ENCODE results near the gene PIGU. TPM values are rescaled to one million over a fixed set of nuclear protein-coding genes. Genes with fewer than 3 reads are reported as not detected.

The PIGU gene
- total and polyA plus RNA-seq, 2 donors (not counting 3 experiments of a cell fraction or from before 2014, with no cell fraction given) = 20.3 to 81.8 TPM

DNA sequence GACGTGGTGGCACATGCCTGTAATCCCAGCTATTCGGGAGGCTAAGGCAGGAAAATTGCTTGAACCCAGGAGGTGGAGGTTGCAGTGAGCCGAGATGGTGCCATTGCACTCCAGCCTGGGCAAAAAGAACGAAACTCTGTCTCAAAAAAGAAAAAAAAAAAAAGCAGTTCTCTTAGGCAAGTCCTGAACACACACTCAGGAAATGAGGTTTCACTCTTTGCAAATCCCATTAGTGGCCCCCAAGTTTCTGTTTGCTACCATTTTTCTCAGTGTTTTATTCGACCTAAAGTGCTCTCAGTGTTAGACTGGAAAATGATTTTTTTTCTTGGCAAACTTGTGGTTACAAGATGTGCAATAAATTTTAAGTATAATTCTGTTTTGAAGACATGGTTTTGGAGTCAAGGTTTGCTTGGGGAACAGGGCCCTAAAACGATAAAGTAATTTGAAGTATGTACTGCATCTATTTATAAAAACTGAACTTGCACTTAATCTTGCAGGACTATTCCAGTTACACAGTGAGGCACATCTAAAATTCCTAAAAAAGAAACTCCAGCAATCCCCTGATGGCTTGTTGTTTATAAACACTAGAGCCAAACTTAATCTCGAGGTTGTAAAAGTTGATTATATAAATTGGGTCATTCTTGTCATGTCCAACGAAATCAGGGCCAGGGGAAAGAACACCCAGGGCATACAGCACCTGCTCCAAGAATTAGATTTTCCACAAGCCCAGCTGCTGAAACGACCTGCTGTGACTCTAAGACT lies 75.8 kb downstream of the PIGU start:
- no peaks in the 10 kb centered on the region for H3K9me1 ChIP-seq (replicated peaks; ENCODE audit: control insufficient read depth, extremely low read depth, insufficient read depth, low read length)
- no peaks in the 10 kb centered on the region for H3K9me3 ChIP-seq (replicated peaks; ENCODE audit: control insufficient read depth, insufficient read depth, low read length)
- CTCF ChIA-PET = no interaction called here
- H3K9ac ChIP-seq (replicated peaks; ENCODE audit: extremely low read depth, insufficient read depth, low read length) = no peak overlapping the region
- no peaks in the 10 kb centered on the region for H3K27me3 ChIP-seq (ENCODE audit: control insufficient read depth in 2 of 2, insufficient read depth in 2 of 2, low read length in 2 of 2)
- FAIRE-seq (no peak), DNase-seq (ENCODE audit: low read depth, low spot score) (no peak)
- POLR2A ChIA-PET = no interaction called here
- peaks cover 9% of the 10 kb centered on the region for H3K4me1 ChIP-seq (ENCODE audit: control insufficient read depth, extremely low read depth, insufficient read depth, low read length)
- dilution Hi-C loops (cut with MboI; ENCODE audit: extremely low pct_ligation_motif_present, low sequenced_read_pairs) = no loop called here
- intact Hi-C loops (cut with micrococcal nuclease) = no loop called here
- H3K27ac ChIP-seq (ENCODE audit: insufficient read depth, low read depth, low read length) = no peak overlapping the region
- no peaks in the 10 kb centered on the region for H4K20me1 ChIP-seq (replicated peaks; ENCODE audit: control insufficient read depth, extremely low read depth, insufficient read depth, low read length)
- H3K79me2 ChIP-seq (ENCODE audit: control insufficient read depth, insufficient read depth, low read length) = no peaks in the 10 kb centered on the region
- TF ChIP-seq FOS (IDR thresholded peaks at IDR 0.05; ENCODE audit: borderline replicate concordance, insufficient read depth, low read length) = no peak
- TF ChIP-seq GATA2 (IDR thresholded peaks at IDR 0.05; ENCODE audit: insufficient read depth, insufficient read length, low read depth, low read length) = no peak
- TF ChIP-seq, protein P1, sequence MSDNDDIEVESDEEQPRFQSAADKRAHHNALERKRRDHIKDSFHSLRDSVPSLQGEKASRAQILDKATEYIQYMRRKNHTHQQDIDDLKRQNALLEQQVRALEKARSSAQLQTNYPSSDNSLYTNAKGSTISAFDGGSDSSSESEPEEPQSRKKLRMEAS (IDR thresholded peaks at IDR 0.05; ENCODE audit: insufficient read depth, insufficient read length) = no peak
- TF ChIP-seq MYC (IDR thresholded peaks at IDR 0.05; ENCODE audit: low read depth, low read length) = no peak
- no peak for TF ChIP-seq JUN (IDR thresholded peaks at IDR 0.05; ENCODE audit: borderline replicate concordance, insufficient read depth, insufficient read length, low read depth)
- no peak for TF ChIP-seq POLR2AphosphoS5 (IDR thresholded peaks at IDR 0.05; ENCODE audit: insufficient read depth, low read depth, low read length)
- no peak for TF ChIP-seq POLR2A (IDR thresholded peaks at IDR 0.05; ENCODE audit: low read depth, low read length)
- no peak for TF ChIP-seq EZH2 (IDR thresholded peaks at IDR 0.05; ENCODE audit: borderline replicate concordance, low read depth, low read length, severe bottlenecking)
- TF ChIP-seq, protein P2, sequence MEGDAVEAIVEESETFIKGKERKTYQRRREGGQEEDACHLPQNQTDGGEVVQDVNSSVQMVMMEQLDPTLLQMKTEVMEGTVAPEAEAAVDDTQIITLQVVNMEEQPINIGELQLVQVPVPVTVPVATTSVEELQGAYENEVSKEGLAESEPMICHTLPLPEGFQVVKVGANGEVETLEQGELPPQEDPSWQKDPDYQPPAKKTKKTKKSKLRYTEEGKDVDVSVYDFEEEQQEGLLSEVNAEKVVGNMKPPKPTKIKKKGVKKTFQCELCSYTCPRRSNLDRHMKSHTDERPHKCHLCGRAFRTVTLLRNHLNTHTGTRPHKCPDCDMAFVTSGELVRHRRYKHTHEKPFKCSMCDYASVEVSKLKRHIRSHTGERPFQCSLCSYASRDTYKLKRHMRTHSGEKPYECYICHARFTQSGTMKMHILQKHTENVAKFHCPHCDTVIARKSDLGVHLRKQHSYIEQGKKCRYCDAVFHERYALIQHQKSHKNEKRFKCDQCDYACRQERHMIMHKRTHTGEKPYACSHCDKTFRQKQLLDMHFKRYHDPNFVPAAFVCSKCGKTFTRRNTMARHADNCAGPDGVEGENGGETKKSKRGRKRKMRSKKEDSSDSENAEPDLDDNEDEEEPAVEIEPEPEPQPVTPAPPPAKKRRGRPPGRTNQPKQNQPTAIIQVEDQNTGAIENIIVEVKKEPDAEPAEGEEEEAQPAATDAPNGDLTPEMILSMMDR (IDR thresholded peaks at IDR 0.05; ENCODE audit: extremely low read depth in 1 of 2, insufficient read depth in 1 of 2, low read depth in 1 of 2, low read length in 2 of 2) = no peak
- no peak overlapping the region for H2AFZ ChIP-seq (ENCODE audit: low read depth, low read length)
- no peaks in the 10 kb centered on the region for H3K36me3 ChIP-seq (ENCODE audit: control insufficient read depth in 2 of 2, extremely low read depth in 1 of 2, insufficient read depth in 2 of 2, low read length in 2 of 2)
- H3K4me3 ChIP-seq (replicated peaks in 1 of 3; ENCODE audit: insufficient read depth in 1 of 3, low read depth in 1 of 3, low read length in 3 of 3) = no peak overlapping the region
- no TSS peak for BruUV-seq (replicated peaks)
- H3K4me2 ChIP-seq (ENCODE audit: insufficient read depth, low read length) = no peak overlapping the region

All from endothelial cell of umbilical vein (primary cell).